ENCODE data around the gene YPEL5. TPM values are rescaled to one million over a fixed set of nuclear protein-coding genes. Genes with fewer than 3 reads are reported as not detected.

The YPEL5 gene
- total RNA-seq, 1 donor from 2014 or later, result 57.4 TPM

GRCh38 chr2:30184035-30184434, 37.2 kb downstream of the YPEL5 start:
- ATAC-seq (ENCODE audit: low read depth), result no peak
- intact Hi-C loops (cut with micrococcal nuclease), result no loop called here
- H3K27ac Mint-ChIP-seq, result no peak overlapping the region
- no peaks in the 10 kb centered on the region for H3K36me3 Mint-ChIP-seq (ENCODE audit: low read depth)
- POLR2A ChIA-PET, result no interaction called here
- CTCF ChIA-PET, result no interaction called here
- DNase-seq, result no peak
- TF ChIP-seq CTCF (IDR thresholded peaks at IDR 0.05), result no peak
- peaks cover 9% of the 10 kb centered on the region for H3K4me1 Mint-ChIP-seq
- H3K9me3 Mint-ChIP-seq, result no peaks in the 10 kb centered on the region
- no peaks in the 10 kb centered on the region for H3K27me3 Mint-ChIP-seq
- no peak overlapping the region for H3K4me3 Mint-ChIP-seq

- Mint-ChIP-seq H3K4me1 (peaks cover 9% of the 10 kb centered on the region), H3K27ac (no peak overlapping the region), H3K27me3 (no peaks in the 10 kb centered on the region), H3K9me3 (no peaks in the 10 kb centered on the region), H3K36me3 (ENCODE audit: low read depth) (no peaks in the 10 kb centered on the region), H3K4me3 (no peak overlapping the region)
- DNase-seq, result no peak
- TF ChIP-seq CTCF (IDR thresholded peaks at IDR 0.05), result no peak
- ChIA-PET CTCF (no interaction called here), POLR2A (no interaction called here)
- ATAC-seq (ENCODE audit: low read depth), result no peak
- intact Hi-C loops (cut with micrococcal nuclease), result no loop called here
Measured at GRCh38 chr2:30185178-30185577, 38.4 kb downstream of the YPEL5 start.

- H3K4me3 Mint-ChIP-seq, result no peak overlapping the region
- no peaks in the 10 kb centered on the region for H3K27me3 Mint-ChIP-seq
- no peak for TF ChIP-seq CTCF (IDR thresholded peaks at IDR 0.05)
- ChIA-PET POLR2A (no interaction called here), CTCF (interaction anchor here (0.7 kb wide), 1 partner anchor 23 kb away, joined by 3 read pairs; no protein-coding TSS in a partner anchor)
- H3K9me3 Mint-ChIP-seq, result no peaks in the 10 kb centered on the region
- peaks cover 9% of the 10 kb centered on the region for H3K4me1 Mint-ChIP-seq
- no peak overlapping the region for H3K27ac Mint-ChIP-seq
- DNase-seq (no peak), ATAC-seq (ENCODE audit: low read depth) (peak; percentile 25)
- no peaks in the 10 kb centered on the region for H3K36me3 Mint-ChIP-seq (ENCODE audit: low read depth)
- intact Hi-C loops (cut with micrococcal nuclease), result no loop called here
Measured at GRCh38 chr2:30188292-30188691, 41.5 kb downstream of the YPEL5 start.

GRCh38 chr2:30190637-30191036, 43.8 kb downstream of the YPEL5 start:
- no peak for DNase-seq
- no peak overlapping the region for H3K27ac Mint-ChIP-seq
- intact Hi-C loops (cut with micrococcal nuclease), result no loop called here
- TF ChIP-seq CTCF (IDR thresholded peaks at IDR 0.05), result no peak
- no peaks in the 10 kb centered on the region for H3K9me3 Mint-ChIP-seq
- peaks cover 9% of the 10 kb centered on the region for H3K4me1 Mint-ChIP-seq
- ChIA-PET CTCF (no interaction called here), POLR2A (no interaction called here)
- no peaks in the 10 kb centered on the region for H3K27me3 Mint-ChIP-seq
- no peak for ATAC-seq (ENCODE audit: low read depth)
- H3K36me3 Mint-ChIP-seq (ENCODE audit: low read depth), result no peaks in the 10 kb centered on the region
- H3K4me3 Mint-ChIP-seq, result no peak overlapping the region

- CTCF ChIA-PET, result no interaction called here
- Mint-ChIP-seq H3K4me1 (peaks cover 9% of the 10 kb centered on the region), H3K27me3 (no peaks in the 10 kb centered on the region), H3K9me3 (no peaks in the 10 kb centered on the region), H3K27ac (no peak overlapping the region), H3K4me3 (no peak overlapping the region), H3K36me3 (ENCODE audit: low read depth) (no peaks in the 10 kb centered on the region)
- POLR2A ChIA-PET, result no interaction called here
- DNase-seq (no peak), ATAC-seq (ENCODE audit: low read depth) (no peak)
- intact Hi-C loops (cut with micrococcal nuclease), result no loop called here
- TF ChIP-seq CTCF (IDR thresholded peaks at IDR 0.05), result no peak
Measured at GRCh38 chr2:30191107-30191506, 44.3 kb downstream of the YPEL5 start.
